Stimulated activated CD4-positive, alpha-beta T cell treated with anti-CD3 and anti-CD28 coated beads, TNF-alpha, amount 100 ng/mL, for 1 hour (primary cell): Measurements from ENCODE around the gene MDFI.

Experiments used
- DNase-seq, 3 donors: peaks; one replicate each; pipeline ENCODE4 v3.0.0-alpha.2; 2020; ENCODE audit warnings: low read depth in 3 of 3, low spot score in 1 of 3

The MDFI gene

GRCh38 chr6:41638002-41638934 lies at the start of gene MDFI:
Gene MDFI, plus strand, starts transcription at chr6:41638468. Its CDS starts 282 bp downstream, at chr6:41638750.
- no peak for DNase-seq

GRCh38 chr6:41589223-41589622 lies 49.0 kb upstream of the MDFI start:
- no peak for DNase-seq

GRCh38 chr6:41589636-41590622 lies 48.3 kb upstream of the MDFI start:
- DNase-seq, result no peak

- no peak for DNase-seq
These were observed 47.1 kb upstream of the MDFI start for GRCh38 chr6:41591122-41591521.

- peak; percentile 49 to 76 (median 63) for DNase-seq
These were observed 46.3 kb upstream of the MDFI start for GRCh38 chr6:41591859-41592502.

GRCh38 chr6:41593406-41593805 lies 44.9 kb upstream of the MDFI start:
- DNase-seq, result no peak

GRCh38 chr6:41593839-41594238 lies 44.4 kb upstream of the MDFI start:
- no peak for DNase-seq

- no peak for DNase-seq
These were observed 43.9 kb upstream of the MDFI start for GRCh38 chr6:41594326-41594725.

- no peak for DNase-seq
These were observed 43.5 kb upstream of the MDFI start for GRCh38 chr6:41594766-41595165.

GRCh38 chr6:41595166-41595565 lies 43.1 kb upstream of the MDFI start:
- DNase-seq, result no peak

GRCh38 chr6:41596096-41596685 lies 42.1 kb upstream of the MDFI start:
- DNase-seq, result no peak

- DNase-seq, result no peak
These were observed 41.5 kb upstream of the MDFI start for GRCh38 chr6:41596807-41597206.

GRCh38 chr6:41597246-41598000 lies 40.8 kb upstream of the MDFI start:
- DNase-seq, result no peak

GRCh38 chr6:41598670-41599014 lies 39.6 kb upstream of the MDFI start:
- DNase-seq, result no peak

- no peak for DNase-seq
These were observed 39.0 kb upstream of the MDFI start for GRCh38 chr6:41599015-41599851.

- no peak for DNase-seq
These were observed 38.3 kb upstream of the MDFI start for GRCh38 chr6:41599852-41600445.

- DNase-seq, result no peak
These were observed 37.6 kb upstream of the MDFI start for GRCh38 chr6:41600499-41601247.

GRCh38 chr6:41601248-41601549 lies 37.1 kb upstream of the MDFI start:
- no peak for DNase-seq

- no peak for DNase-seq
These were observed 35.9 kb upstream of the MDFI start for GRCh38 chr6:41602422-41602743.
